ENCODE measurements around the gene SCN4B. TPM values are rescaled to one million over a fixed set of nuclear protein-coding genes. Genes with fewer than 3 reads are reported as not detected.

Gene SCN4B
- total and polyA plus RNA-seq, 2 of the 8 experiments (the other 6 are each of a cell fraction or from before 2014, with no cell fraction given) = 2.8 to 4.9 TPM

GRCh38 chr11:118115048-118115447 lies 37.6 kb downstream of the SCN4B start:
- FAIRE-seq (no peak), DNase-seq (ENCODE audit: low read depth in 1 of 2, low spot score in 2 of 2) (no peak)
- POLR2A ChIA-PET (ENCODE audit: partially characterized antibody) = no interaction called here
- Histone ChIP-seq H4K8ac (ENCODE audit: extremely low read depth, insufficient read depth, low read length) (no peak overlapping the region), H3K14ac (ENCODE audit: insufficient read length) (no peak overlapping the region), H3K27ac (ENCODE audit: low read depth, low read length) (no peak overlapping the region), H2AFZ (ENCODE audit: low read length) (no peak overlapping the region), H2BK15ac (ENCODE audit: low read length) (no peak overlapping the region), H2BK5ac (ENCODE audit: low read depth, low read length) (no peak overlapping the region), H3K4me2 (ENCODE audit: insufficient read depth in 1 of 2, low read depth in 2 of 2, low read length in 2 of 2) (no peak overlapping the region), H3K4ac (replicated peaks; ENCODE audit: insufficient read length, low read depth, low read length) (no peak overlapping the region), H2BK20ac (ENCODE audit: low read length) (no peak overlapping the region), H4K91ac (replicated peaks; ENCODE audit: insufficient read length, low read length) (no peak overlapping the region), H3K18ac (ENCODE audit: extremely low read depth, low read length) (no peak overlapping the region), H3K4me3 (ENCODE audit: extremely low read depth in 1 of 4, insufficient read depth in 2 of 4, low read depth in 3 of 4, low read length in 4 of 4) (no peak overlapping the region), H3K56ac (replicated peaks; ENCODE audit: insufficient read length, low read depth, low read length) (no peak overlapping the region), H3K79me1 (ENCODE audit: low read depth, low read length) (no peaks in the 10 kb centered on the region), H4K5ac (ENCODE audit: insufficient read length, low read depth, low read length) (no peak overlapping the region), H3K4me1 (replicated peaks in 1 of 4; ENCODE audit: control insufficient read depth in 3 of 4, insufficient read depth in 4 of 4, low read length in 3 of 4) (peaks cover 0 to 7% (median 2%) of the 10 kb centered on the region in 4 experiments; a peak in 2 of 7 replicates), H3K9ac (replicated peaks in 1 of 4; ENCODE audit: extremely low read depth in 1 of 4, low read depth in 3 of 4, low read length in 3 of 4) (no peak overlapping the region), H3K23me2 (ENCODE audit: low read depth, low read length) (no peaks in the 10 kb centered on the region), H3K79me2 (ENCODE audit: control insufficient read depth in 1 of 2, insufficient read depth in 2 of 2, low read length in 2 of 2) (no peaks in the 10 kb centered on the region), H3K9me3 (ENCODE audit: insufficient read depth in 2 of 2, low read depth in 1 of 2, low read length in 1 of 2) (no peaks in the 10 kb centered on the region), H3K27me3 (replicated peaks in 1 of 4; ENCODE audit: control insufficient read depth in 3 of 4, extremely low read depth in 1 of 4, insufficient read depth in 3 of 4, low read length in 3 of 4) (no peaks in the 10 kb centered on the region; a peak in 1 of 7 replicates), H3K36me3 (ENCODE audit: control insufficient read depth in 2 of 4, insufficient read depth in 4 of 4, low read length in 3 of 4) (no peaks in the 10 kb centered on the region), H4K20me1 (replicated peaks in 1 of 2; ENCODE audit: control insufficient read depth in 1 of 2, insufficient read depth in 2 of 2, low read length in 2 of 2) (no peaks in the 10 kb centered on the region), H3K23ac (ENCODE audit: insufficient read length) (no peak overlapping the region), H2BK12ac (ENCODE audit: low read depth, low read length) (no peak overlapping the region; the same call in 1 of the 2 replicates), H2BK120ac (replicated peaks; ENCODE audit: low read depth, low read length) (no peak overlapping the region), H2AK5ac (ENCODE audit: low read depth, low read length) (no peak overlapping the region)
- WGBS, 2 experiments (ENCODE audit: extremely low coverage in 1 of 2, insufficient coverage in 1 of 2, insufficient read length in 1 of 2, insufficient replicate concordance in 2 of 2, low coverage in 1 of 2, low lambda C conversion rate in 2 of 2, missing lambda C conversion rate in 1 of 2) = 88% methylated on average over 7 of the region's 7 CpGs; no CpG with 5 or more reads in 1 of the 2 experiments
- CTCF ChIA-PET (ENCODE audit: partially characterized antibody) = interaction anchor here (1.1 kb wide), 1 partner anchor 17 kb away, joined by 3 read pairs; no protein-coding TSS in a partner anchor
- TF ChIP-seq ASH2L (IDR thresholded peaks at IDR 0.05; ENCODE audit: low read length) = no peak
- no peak for TF ChIP-seq PHF8 (conservative IDR thresholded peaks at IDR 0.05; ENCODE audit: low read depth, low read length)
- TF ChIP-seq NANOG (IDR thresholded peaks at IDR 0.05; ENCODE audit: insufficient read depth, low read depth, low read length, poor library complexity, severe bottlenecking) = no peak
- no peak for TF ChIP-seq TBP (IDR thresholded peaks at IDR 0.05; ENCODE audit: low read depth, low read length)
- TF ChIP-seq SUZ12 (IDR thresholded peaks at IDR 0.05; ENCODE audit: low read length) = no peak
- TF ChIP-seq RNF2 (IDR thresholded peaks at IDR 0.05; ENCODE audit: borderline replicate concordance, low read depth, low read length, missing control alignments, poor library complexity, severe bottlenecking) = no peak
- TF ChIP-seq TAF7 (optimal IDR thresholded peaks at IDR 0.05; ENCODE audit: borderline replicate concordance, low read depth, low read length) = no peak
- TF ChIP-seq SIRT6 (IDR thresholded peaks at IDR 0.05; ENCODE audit: low read length) = no peak

All from H1 (cell line).